Activated CD8-positive, alpha-beta T cell treated with anti-CD3 and anti-CD28 coated beads, Interleukin-2, amount 10 ng/mL, durations not matched to agents 7 days and 5 days (primary cell): ENCODE measurements around the gene HOXB5. TPM values are rescaled to one million over a fixed set of nuclear protein-coding genes. Genes with fewer than 3 reads are reported as not detected.
A peak's percentile ranks its signal among the peaks of the same experiment; 100 is the strongest.

Experiments
- ATAC-seq: fragments of 150-1000 bp; cut with Tn5 transposase; one replicate; pipeline ENCODE4 v1.10.0; 2021; ENCODE audit warnings: moderate library complexity
- CTCF ChIA-PET: fragments of 350-600 bp; sonication (Branson Sonifier 250); formaldehyde crosslinking; loops from one replicate; lab custom pipeline; 2021; ENCODE audit warnings: antibody characterized with exemption; lab: Charles Lee
- POLR2A ChIA-PET: fragments of 350-600 bp; sonication (Branson Sonifier 250); formaldehyde crosslinking; loops from one replicate; lab custom pipeline; 2021; ENCODE audit warnings: antibody characterized with exemption; lab: Charles Lee
- DNase-seq: peaks from one replicate; pipeline ENCODE4 v3.0.0-alpha.2; 2020
- H3K27ac Mint-ChIP-seq: one replicate; pipeline ENCODE4 v1.8.0; 2021; ENCODE audit warnings: mild to moderate bottlenecking, mixed read lengths
- H3K27me3 Mint-ChIP-seq: one replicate; pipeline ENCODE4 v1.8.0; 2021; ENCODE audit warnings: low read depth, mixed read lengths
- H3K36me3 Mint-ChIP-seq: one replicate; pipeline ENCODE4 v1.8.0; 2021; ENCODE audit warnings: low read depth, mixed read lengths
- H3K4me1 Mint-ChIP-seq: one replicate; pipeline ENCODE4 v1.8.0; 2021; ENCODE audit warnings: low read depth, mixed read lengths
- H3K4me3 Mint-ChIP-seq: one replicate; pipeline ENCODE4 v1.8.0; 2021; ENCODE audit warnings: mild to moderate bottlenecking, mixed read lengths
- H3K9me3 Mint-ChIP-seq: one replicate; pipeline ENCODE4 v1.8.0; 2022; ENCODE audit warnings: mixed read lengths; ENCODE audit not compliant: insufficient read depth
- total RNA-seq, 2 experiments: library from RNA; stranded (reverse); gene quantifications; one replicate each; pipeline ENCODE4 v1.2.3, GENCODE V29; 2021

HOXB5 gene
- total RNA-seq, 2 experiments from 2014 or later = not detected

DNA sequence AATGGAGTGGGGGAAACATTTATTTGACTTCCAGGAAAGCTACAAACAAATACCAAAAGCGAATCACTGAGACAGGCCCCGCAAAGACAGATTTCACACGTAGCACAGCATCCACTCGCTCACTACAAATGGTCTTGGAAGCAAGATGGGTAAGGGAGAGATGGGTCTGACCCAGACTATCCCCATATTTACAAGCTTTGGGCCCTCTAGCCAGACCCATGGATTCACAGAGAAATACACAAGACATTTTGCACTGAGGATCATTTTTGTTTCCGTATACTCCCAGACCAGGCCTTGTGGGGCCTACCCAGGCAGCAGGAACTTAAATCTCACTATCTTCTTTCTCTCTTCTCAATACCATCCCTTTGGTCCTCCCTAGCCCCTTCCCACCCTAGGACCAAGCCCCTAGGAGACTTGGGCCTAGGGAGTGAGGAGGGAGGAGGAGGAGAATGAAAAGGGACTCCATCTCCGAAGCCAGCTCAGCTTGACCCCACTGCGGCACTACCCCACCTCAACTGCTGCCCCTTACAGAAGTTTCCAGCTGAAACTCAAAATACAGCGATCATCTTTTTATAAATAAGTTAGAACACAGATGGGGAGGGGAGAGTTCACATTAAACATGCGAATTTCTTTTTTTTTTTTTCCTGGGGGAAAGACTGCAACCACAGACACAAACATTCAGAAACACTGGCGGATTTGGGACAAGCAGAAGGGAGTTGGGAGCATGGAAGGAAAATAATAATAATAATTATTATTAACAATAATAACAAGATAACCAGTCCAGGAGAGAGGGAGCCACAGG is 2.1 kb downstream of the HOXB5 start:
- POLR2A ChIA-PET = no interaction called here
- ATAC-seq (no peak), DNase-seq (no peak)
- H3K27me3 Mint-ChIP-seq = peaks cover 77% of the 10 kb centered on the region
- H3K9me3 Mint-ChIP-seq = no peaks in the 10 kb centered on the region
- H3K4me1 Mint-ChIP-seq = peaks cover 37% of the 10 kb centered on the region
- no peak overlapping the region for H3K4me3 Mint-ChIP-seq
- CTCF ChIA-PET = interaction anchor here (0.7 to 5.3 kb wide), 11 partner anchors 21 to 327 kb away, joined by 3 to 60 read pairs (median 24); no protein-coding TSS in a partner anchor
- no peaks in the 10 kb centered on the region for H3K36me3 Mint-ChIP-seq
- H3K27ac Mint-ChIP-seq = no peak overlapping the region

DNA sequence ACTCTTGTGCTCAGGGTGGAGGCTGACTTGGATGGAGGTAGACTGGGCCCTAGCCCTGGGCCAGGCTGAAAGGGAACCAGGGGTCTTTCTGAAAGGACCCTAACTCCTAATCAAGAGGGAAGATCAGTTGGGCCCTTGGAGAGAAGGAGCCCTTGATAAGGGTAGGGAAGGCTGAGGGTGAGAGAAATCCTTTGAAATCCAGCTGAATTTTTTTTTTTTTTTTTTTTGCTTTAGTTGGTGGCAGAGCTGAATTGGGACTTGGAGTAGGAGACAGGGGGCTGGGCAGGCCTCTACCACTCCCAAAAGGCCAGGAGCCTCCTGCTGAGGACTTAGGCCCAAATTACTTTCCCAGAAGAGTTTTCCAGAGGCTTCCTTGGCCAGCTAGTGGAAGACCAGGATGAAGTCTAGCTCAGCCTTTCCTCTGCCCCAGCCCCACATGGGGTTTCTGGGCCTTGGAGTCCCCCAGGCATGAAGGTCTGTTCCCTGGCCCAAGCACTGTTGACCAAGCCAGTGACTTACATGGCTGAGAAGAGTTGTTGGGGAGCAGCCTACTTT is 2.9 kb downstream of the HOXB5 start:
- Mint-ChIP-seq H3K4me1 (peaks cover 42% of the 10 kb centered on the region), H3K36me3 (no peaks in the 10 kb centered on the region), H3K27me3 (peaks cover 78% of the 10 kb centered on the region), H3K4me3 (no peak overlapping the region), H3K27ac (no peak overlapping the region), H3K9me3 (no peaks in the 10 kb centered on the region)
- ChIA-PET POLR2A (no interaction called here), CTCF (interaction anchor here (1.2 to 4.1 kb wide), 2 partner anchors 139 to 239 kb away, joined by 3 to 25 read pairs; no protein-coding TSS in a partner anchor)
- DNase-seq (no peak), ATAC-seq (no peak)

DNA sequence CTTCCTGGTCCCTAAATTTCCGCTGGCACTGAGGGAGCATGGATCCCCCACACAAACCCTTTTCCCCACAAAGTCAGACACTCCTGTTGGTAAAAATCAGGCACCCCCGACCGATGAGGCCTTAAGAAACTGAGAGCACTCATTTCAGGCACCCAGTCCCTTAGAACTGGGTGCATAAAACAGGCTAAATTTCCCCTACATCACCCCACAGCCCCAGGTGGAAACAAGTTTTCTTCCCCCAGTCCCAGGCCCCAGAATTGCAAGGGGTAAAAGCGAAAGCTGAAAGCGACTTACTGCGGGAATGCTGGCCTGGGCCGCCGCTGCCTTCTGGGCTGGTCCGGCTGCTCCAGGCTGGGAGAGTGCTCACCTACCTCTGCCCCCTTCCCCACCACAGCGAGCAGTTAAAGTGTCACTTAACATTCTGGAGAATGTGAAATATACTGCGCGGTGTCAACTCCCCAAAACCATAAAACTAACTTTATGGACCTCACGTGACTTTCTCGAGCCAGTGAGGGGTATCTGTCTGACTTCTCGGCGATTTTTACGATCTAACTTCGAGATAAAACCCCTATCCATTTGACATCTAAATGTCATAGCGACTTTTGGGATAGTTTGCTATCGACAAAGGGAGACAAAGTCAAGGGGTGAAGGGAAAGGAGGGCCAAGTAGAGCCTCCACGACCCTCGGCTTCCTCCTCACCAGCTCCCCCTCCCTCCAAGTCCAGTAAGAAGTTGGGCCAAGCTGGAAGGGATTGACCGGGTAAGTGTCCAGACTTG is 3.6 kb downstream of the HOXB5 start, which contains the start of gene HOXB3:
Gene HOXB3, minus strand, starts transcription at position 411 of the 776 bp plus-strand sequence. CDS start 37,767 bp downstream, outside the sequence.
- ATAC-seq = no peak
- POLR2A ChIA-PET = no interaction called here
- CTCF ChIA-PET = interaction anchor here (1.0 to 4.1 kb wide), 4 partner anchors 90 to 327 kb away, joined by 4 to 25 read pairs (median 6); no protein-coding TSS in a partner anchor
- Mint-ChIP-seq H3K27me3 (peaks cover 71% of the 10 kb centered on the region), H3K4me3 (no peak within 1 kb of the TSS), H3K9me3 (no peaks in the 10 kb centered on the region), H3K27ac (no peak within 1 kb of the TSS), H3K4me1 (peaks cover 48% of the 10 kb centered on the region), H3K36me3 (no peaks in the 10 kb centered on the region)
- DNase-seq = no peak

DNA sequence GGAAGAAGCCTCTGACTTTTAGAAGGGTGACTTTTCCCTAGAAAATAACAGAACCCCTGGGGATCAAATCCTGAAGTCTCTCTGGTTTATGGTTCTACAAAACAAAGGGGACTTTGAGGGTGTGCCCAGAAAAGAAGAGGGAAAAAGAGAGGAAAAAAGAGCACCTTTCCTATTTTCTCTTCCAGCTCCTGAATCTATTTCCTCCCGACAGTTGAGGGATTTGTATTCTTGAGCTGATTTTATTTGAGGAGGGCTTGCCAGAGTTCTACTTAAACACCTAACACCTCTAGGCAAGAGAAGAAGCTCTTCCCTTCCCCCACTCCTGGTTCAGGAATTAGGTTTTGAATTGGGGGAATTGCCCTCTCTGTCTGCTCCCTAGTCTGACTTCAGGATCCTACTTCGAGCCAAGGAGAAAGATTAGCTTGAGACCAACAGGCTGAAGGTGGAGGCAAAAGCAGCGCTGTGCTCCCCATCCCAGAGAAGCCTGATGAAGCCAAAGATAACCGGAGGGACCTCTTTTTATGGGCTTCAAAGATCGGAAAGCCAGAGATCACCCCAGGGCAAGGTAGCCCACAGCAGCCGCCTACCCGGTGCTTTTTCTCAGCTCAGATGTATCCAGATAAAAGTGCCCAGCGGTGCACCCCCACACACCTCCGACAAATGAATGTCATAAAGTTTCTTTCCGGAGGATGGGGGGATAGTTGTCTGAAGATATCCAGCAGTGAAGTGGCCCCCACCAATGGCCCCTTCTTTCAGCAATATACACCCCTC is 4.3 kb downstream of the HOXB5 start:
- no peak overlapping the region for H3K27ac Mint-ChIP-seq
- CTCF ChIA-PET = interaction anchor here (1.0 to 4.1 kb wide), 9 partner anchors 9 to 509 kb away, joined by 4 to 25 read pairs (median 6); no protein-coding TSS in a partner anchor
- no peak overlapping the region for H3K4me3 Mint-ChIP-seq
- H3K4me1 Mint-ChIP-seq = peaks cover 51% of the 10 kb centered on the region
- H3K9me3 Mint-ChIP-seq = no peaks in the 10 kb centered on the region
- no peak for ATAC-seq
- H3K36me3 Mint-ChIP-seq = no peaks in the 10 kb centered on the region
- POLR2A ChIA-PET = interaction anchor here (1.1 kb wide), 1 partner anchor 43 kb away, joined by 3 read pairs; no protein-coding TSS in a partner anchor
- DNase-seq = no peak
- H3K27me3 Mint-ChIP-seq = peaks cover 70% of the 10 kb centered on the region

DNA sequence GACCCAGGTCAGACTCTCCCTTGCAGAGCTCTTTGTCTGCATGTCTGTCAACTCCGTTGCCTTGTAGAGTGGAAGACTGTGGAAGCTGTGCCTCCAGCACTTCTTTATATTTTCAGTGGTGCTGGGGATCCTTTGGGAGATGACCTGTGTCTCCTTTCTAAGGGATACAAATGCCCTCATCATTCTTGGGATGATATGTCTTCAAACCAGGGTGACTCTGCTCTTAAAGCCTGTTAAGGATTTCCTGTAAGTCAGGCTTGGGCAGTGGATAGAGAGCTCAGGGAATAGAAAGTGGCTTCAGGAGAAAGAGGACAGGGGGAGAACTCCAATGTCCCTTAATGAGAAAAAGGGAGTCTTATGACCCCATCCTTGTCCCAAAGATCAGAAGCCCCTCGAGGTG is 5.1 kb downstream of the HOXB5 start:
- H3K4me1 Mint-ChIP-seq = peaks cover 48% of the 10 kb centered on the region
- POLR2A ChIA-PET = interaction anchor here (0.7 to 1.2 kb wide), 3 partner anchors 44 to 135 kb away, joined by 3 read pairs; no protein-coding TSS in a partner anchor
- no peak for DNase-seq
- no peak overlapping the region for H3K27ac Mint-ChIP-seq
- no peaks in the 10 kb centered on the region for H3K9me3 Mint-ChIP-seq
- peaks cover 75% of the 10 kb centered on the region for H3K27me3 Mint-ChIP-seq
- H3K4me3 Mint-ChIP-seq = no peak overlapping the region
- H3K36me3 Mint-ChIP-seq = no peaks in the 10 kb centered on the region
- ATAC-seq = no peak
- CTCF ChIA-PET = interaction anchor here (0.7 to 4.1 kb wide), 15 partner anchors 10 to 508 kb away, joined by 3 to 25 read pairs (median 4); no protein-coding TSS in a partner anchor

DNA sequence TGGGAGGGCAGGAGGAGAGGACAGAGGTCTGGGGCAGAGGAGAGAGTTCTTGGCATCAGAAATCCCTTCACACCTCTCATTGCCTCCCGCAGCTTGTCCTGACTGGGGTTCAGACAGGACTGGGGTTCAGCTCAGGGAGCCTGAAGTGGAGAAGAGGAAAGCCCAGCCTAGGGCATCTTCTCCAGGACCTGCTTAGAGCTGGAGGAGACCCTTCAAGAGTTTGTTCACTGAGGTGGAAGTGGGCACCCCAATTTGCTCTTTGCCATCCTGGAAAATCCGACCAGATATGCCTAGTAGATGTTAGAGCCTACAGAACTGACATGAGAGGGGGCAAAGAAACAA is 5.5 kb downstream of the HOXB5 start:
- Mint-ChIP-seq H3K27ac (no peak overlapping the region), H3K9me3 (no peaks in the 10 kb centered on the region), H3K4me1 (peaks cover 45% of the 10 kb centered on the region), H3K4me3 (no peak overlapping the region), H3K27me3 (peaks cover 76% of the 10 kb centered on the region), H3K36me3 (no peaks in the 10 kb centered on the region)
- ATAC-seq (no peak), DNase-seq (no peak)
- ChIA-PET CTCF (interaction anchor here (0.7 to 4.1 kb wide), 19 partner anchors 11 to 508 kb away, joined by 3 to 25 read pairs (median 4); no protein-coding TSS in a partner anchor), POLR2A (interaction anchor here (0.7 to 1.2 kb wide), 5 partner anchors 44 to 481 kb away, joined by 3 read pairs; partner anchors contain the start of gene SNX11)

DNA sequence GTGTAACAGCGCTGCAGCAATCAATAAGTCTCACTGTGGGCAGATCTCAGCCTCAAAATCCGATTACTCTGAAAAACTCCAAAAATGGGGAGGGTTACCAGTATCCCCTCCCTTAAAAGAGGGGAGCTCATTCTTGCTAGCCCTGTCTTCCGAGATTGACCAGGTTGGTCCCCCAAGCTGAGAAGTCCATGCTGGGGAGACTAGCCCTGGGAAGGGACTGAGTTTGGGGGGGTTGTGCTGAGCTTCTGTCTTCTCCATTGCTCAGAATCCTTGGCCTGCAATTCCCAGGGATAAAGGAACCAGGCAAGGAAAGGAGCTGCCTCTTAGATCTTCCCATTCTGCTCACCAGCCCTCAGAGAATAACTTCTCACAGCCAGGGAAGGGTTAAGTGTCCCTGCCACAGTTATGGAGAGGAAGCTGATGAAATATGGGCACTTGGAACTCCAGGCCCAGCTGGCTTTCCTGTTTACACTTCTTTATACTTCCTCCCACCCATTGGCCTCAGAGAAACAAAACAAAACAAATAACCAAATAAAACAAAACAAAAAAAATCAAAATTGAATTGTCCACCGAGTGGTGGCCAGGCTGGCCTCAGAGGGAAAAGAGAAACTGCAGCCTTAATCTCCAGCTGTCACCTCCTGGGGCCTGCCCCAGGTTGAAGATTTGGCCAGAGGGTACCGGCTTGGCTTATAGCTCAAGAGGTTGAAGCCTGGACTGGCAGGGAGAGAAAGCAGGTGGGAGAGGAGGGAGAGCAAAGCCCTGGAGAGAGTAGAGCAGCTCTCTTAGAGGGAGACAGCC is 6.1 kb downstream of the HOXB5 start:
- ChIA-PET POLR2A (interaction anchor here (0.7 to 1.2 kb wide), 4 partner anchors 49 to 480 kb away, joined by 3 read pairs; partner anchors contain the start of gene SNX11), CTCF (interaction anchor here (0.7 to 4.1 kb wide), 18 partner anchors 11 to 562 kb away, joined by 3 to 25 read pairs (median 4); partner anchors contain the start of gene HOXB8)
- ATAC-seq (no peak), DNase-seq (no peak)
- no peaks in the 10 kb centered on the region for H3K9me3 Mint-ChIP-seq
- peaks cover 2% of the 10 kb centered on the region for H3K36me3 Mint-ChIP-seq
- H3K27ac Mint-ChIP-seq = no peak overlapping the region
- peaks cover 77% of the 10 kb centered on the region for H3K27me3 Mint-ChIP-seq
- H3K4me3 Mint-ChIP-seq = no peak overlapping the region
- peaks cover 45% of the 10 kb centered on the region for H3K4me1 Mint-ChIP-seq

DNA sequence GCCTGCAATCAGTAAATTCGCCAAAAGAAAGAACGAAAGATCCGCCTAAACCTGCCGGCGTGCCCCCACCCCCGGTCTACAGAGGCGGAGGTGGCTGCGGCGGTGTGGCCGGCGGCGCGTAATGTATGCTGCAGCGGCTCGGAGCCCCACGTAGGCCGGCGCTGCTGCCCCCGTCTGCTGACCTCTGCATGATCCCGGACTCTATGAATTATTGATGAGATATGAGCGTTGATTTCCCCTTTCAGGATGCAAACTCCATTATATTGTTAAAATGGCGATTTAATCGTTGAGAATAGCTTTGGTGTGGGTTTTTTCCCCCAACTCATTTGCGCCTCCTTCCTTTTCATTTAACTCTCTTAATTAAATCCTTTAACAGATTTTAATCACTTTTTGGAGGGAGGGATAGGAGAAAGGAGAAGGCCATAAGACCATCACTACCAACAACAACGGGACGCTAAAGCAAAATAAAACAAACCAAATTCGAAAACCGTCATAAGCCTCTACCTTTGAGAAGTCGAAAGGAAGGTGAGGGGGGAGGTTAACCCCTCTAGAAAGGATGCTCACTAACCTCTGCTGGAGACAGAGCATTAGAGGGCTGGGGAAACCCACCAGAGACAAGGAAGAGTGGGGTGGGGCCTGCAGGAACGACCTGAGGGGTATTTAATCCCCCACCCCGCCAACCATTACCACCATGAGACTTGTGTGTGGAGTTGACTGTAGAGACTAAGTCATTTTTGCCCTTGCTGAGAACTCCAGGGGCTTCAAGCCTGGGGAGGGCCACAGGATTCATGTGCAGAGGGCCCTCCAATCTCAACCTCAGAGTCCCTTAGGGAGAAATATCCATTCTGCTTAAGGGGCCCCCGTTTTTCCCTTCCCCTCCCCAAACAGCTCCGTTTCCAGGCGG is 7.0 kb downstream of the HOXB5 start:
- no peak overlapping the region for H3K27ac Mint-ChIP-seq
- ATAC-seq = peak; percentile 27
- CTCF ChIA-PET = interaction anchor here (0.7 to 4.1 kb wide), 11 partner anchors 15 to 561 kb away, joined by 3 to 25 read pairs (median 5); partner anchors contain the start of gene HOXB8
- H3K9me3 Mint-ChIP-seq = no peaks in the 10 kb centered on the region
- peaks cover 3% of the 10 kb centered on the region for H3K36me3 Mint-ChIP-seq
- peaks cover 51% of the 10 kb centered on the region for H3K4me1 Mint-ChIP-seq
- DNase-seq = peak; percentile 49
- peaks cover 77% of the 10 kb centered on the region for H3K27me3 Mint-ChIP-seq
- POLR2A ChIA-PET = interaction anchor here (1.2 kb wide), 1 partner anchor 50 kb away, joined by 3 read pairs; no protein-coding TSS in a partner anchor
- H3K4me3 Mint-ChIP-seq = peak overlapping the region; percentile 86

DNA sequence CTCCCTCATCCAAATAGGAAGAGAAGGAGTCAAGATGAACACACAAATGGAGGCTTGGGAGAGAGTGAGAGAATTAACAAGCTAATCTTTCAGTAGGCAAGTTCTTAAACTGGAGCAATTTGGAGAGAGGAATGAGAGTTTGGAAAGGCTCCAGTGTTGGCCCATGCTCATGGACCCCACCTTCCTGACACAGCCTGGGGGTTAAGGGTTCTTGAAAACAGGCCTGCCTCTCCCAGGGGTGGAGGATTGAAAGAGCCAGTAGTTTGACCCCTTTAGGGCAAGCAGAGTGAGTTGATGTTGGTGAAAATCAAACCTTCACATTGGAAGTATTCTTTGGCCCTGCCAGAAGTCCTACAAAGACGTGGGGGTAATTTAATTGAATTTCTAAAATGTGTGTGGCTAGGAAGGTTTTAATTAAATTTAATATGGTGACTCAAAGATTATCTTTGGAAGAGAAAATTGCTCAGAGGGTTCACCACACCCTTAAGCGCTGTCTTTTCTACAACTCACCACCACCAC is 9.3 kb downstream of the HOXB5 start:
- Mint-ChIP-seq H3K27me3 (peaks cover 79% of the 10 kb centered on the region), H3K27ac (no peak overlapping the region), H3K9me3 (no peaks in the 10 kb centered on the region), H3K4me3 (no peak overlapping the region), H3K36me3 (peaks cover 3% of the 10 kb centered on the region), H3K4me1 (peaks cover 63% of the 10 kb centered on the region)
- ATAC-seq (no peak), DNase-seq (no peak)
- ChIA-PET POLR2A (no interaction called here), CTCF (interaction anchor here (0.9 to 2.6 kb wide), 6 partner anchors 9 to 276 kb away, joined by 3 to 17 read pairs (median 5); partner anchors contain the start of gene HOXB5)
